ENCODE measurements around the gene ARHGAP22. TPM values are rescaled to one million over a fixed set of nuclear protein-coding genes. Genes with fewer than 3 reads are reported as not detected.

The ARHGAP22 gene
- total RNA-seq, 3 donors from 2014 or later = 2.6 to 8.2 (median 4.8) TPM

DNA sequence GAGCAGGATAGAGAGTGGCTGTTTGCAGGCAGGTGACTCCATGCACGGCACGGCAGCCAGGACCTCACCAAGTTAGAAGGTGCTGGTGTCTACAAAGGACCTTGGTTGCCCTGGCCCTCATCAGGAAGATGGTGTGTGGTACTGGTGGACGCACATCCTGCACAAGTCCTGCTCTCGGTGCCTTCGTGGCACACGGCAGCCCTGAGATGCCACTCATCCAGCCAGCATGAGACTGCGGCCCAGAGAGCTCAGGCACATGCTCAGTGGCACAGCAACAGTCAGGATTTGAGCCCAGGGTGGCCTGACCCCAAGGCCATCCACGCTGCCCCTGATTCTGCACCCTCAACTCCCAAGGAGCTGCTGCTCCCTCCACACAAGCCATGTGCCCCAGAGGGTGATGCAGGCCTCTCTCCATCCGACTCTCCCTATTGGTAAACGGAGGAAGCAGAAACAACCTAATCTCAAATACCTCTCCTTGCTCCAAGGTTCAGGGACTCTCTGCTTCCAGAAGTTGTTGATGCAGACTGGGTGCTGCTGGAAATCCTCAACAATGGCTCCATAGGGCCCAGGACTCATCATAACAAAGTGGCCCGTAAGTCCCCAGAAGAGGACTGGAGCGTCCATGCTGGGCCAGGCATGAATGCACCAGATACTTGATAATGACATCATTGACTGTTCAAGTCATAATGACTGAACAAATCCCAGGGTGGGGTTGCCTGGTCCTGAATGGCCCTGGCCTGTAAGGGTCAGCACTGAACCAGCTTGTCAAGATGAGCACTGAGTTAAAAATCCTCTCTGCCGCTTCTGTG is 93.6 kb downstream of the ARHGAP22 start:
- Histone ChIP-seq H3K4me3 (no peak overlapping the region), H3K27ac (no peak overlapping the region), H3K4me1 (no peaks in the 10 kb centered on the region), H3K36me3 (no peaks in the 10 kb centered on the region), H3K9me3 (peaks cover 0 to 15% of the 10 kb centered on the region in 2 donors), H3K27me3 (no peaks in the 10 kb centered on the region)
- no peak for DNase-seq (ENCODE audit: low spot score in 2 of 2)
- TF ChIP-seq, protein P1, sequence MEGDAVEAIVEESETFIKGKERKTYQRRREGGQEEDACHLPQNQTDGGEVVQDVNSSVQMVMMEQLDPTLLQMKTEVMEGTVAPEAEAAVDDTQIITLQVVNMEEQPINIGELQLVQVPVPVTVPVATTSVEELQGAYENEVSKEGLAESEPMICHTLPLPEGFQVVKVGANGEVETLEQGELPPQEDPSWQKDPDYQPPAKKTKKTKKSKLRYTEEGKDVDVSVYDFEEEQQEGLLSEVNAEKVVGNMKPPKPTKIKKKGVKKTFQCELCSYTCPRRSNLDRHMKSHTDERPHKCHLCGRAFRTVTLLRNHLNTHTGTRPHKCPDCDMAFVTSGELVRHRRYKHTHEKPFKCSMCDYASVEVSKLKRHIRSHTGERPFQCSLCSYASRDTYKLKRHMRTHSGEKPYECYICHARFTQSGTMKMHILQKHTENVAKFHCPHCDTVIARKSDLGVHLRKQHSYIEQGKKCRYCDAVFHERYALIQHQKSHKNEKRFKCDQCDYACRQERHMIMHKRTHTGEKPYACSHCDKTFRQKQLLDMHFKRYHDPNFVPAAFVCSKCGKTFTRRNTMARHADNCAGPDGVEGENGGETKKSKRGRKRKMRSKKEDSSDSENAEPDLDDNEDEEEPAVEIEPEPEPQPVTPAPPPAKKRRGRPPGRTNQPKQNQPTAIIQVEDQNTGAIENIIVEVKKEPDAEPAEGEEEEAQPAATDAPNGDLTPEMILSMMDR (IDR thresholded peaks at IDR 0.05) = no peak
- TF ChIP-seq POLR2AphosphoS5 (IDR thresholded peaks at IDR 0.05) (no peak), POLR2A (IDR thresholded peaks at IDR 0.05) (no peak)
- intact Hi-C loops (cut with DNase I; ENCODE audit: low total_unique reads) = no loop called here

DNA sequence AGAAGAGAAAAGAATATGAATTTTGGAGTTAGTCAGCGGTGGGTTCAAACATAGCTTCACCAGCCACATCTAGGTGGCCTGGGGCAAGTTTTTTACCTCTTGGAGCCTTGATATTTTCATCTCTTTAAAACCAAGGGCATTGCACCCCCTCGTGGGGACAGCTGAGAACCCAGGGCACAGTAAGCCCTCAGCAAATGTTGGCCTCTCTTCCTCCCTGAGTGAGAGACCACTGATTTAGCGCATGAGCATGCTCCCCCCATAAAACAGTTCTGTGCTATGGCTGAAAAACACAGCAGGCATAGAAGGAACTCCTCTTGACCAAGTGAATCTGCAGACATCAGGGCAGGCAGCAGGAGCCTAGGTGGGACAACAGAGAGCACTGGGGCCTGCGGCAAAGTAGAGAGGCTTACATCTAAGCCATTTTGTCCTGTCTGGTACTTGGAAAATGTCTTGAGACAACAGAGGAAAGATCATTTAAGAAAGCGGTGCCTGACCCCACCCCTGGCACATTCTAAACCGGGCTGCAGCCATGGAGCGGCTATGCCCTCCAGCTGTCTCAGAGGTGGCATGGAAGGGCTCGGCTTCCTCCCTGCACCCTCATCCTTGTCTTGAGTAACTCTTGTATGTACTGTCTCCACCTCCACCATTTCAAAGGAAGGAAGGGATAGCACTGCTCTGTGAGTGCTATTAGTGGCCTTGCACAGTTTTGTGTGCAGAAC is 94.7 kb downstream of the ARHGAP22 start:
- no peaks in the 10 kb centered on the region for H3K36me3 ChIP-seq
- H3K27ac ChIP-seq = no peak overlapping the region
- DNase-seq (ENCODE audit: low spot score in 2 of 2) = no peak
- H3K9me3 ChIP-seq = peaks cover 0 to 9% of the 10 kb centered on the region in 2 donors
- no peaks in the 10 kb centered on the region for H3K27me3 ChIP-seq
- H3K4me3 ChIP-seq = no peak overlapping the region
- intact Hi-C loops (cut with DNase I; ENCODE audit: low total_unique reads) = no loop called here
- TF ChIP-seq POLR2A (IDR thresholded peaks at IDR 0.05) = no peak
- no peak for TF ChIP-seq POLR2AphosphoS5 (IDR thresholded peaks at IDR 0.05)
- TF ChIP-seq, protein P1 (IDR thresholded peaks at IDR 0.05) = no peak
- no peaks in the 10 kb centered on the region for H3K4me1 ChIP-seq

DNA sequence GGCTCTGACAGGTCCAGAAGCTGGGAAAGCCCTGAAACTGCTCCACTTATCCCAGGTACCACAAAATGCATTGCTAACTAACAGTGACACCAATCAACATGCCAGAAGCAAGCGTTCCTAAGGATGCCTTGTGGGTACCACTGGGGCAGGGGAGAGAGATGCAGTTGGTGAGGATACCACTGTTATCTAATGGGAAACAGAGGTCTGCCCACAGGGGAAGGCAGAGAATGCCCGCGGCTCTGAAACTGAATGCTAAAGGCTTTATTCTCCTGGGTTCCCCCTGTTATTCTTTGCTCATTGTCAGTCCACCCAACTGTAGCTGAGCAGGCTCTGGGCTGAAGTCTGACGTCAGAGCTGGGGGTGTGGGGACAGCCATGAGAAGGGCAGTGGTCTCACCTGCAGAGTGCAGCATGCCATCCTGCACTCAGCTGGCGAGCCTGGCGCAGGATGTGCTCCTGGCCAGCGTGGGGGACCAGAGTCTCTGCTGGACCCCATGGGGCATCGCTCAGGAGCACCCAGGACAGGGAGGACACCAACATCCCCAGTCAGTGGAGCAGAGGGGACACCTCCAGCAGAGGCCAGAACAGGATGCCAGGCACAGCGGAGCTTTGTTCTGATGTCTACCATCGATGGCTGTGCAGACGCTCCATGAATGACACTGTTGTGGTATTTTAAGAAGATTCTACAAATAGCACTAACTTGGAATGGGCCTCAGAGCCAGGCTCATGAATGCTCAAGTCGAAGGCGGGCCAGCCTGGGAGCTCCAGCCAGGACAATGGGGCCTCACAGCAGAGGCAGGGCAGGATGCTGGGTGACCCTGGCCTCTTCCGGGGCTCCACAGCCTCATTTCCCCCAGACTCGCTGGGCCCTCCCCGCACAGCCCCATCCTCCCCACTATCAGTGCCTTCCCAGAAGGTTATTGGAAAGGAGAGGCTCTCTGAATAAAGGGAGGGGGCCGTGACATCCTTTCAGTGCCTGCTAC is 95.8 kb downstream of the ARHGAP22 start:
- Histone ChIP-seq H3K36me3 (no peaks in the 10 kb centered on the region), H3K27ac (no peak overlapping the region), H3K4me1 (no peaks in the 10 kb centered on the region), H3K9me3 (peaks cover 0 to 2% of the 10 kb centered on the region in 2 donors), H3K27me3 (no peaks in the 10 kb centered on the region), H3K4me3 (no peak overlapping the region)
- no peak for DNase-seq (ENCODE audit: low spot score in 2 of 2)
- intact Hi-C loops (cut with DNase I; ENCODE audit: low total_unique reads) = no loop called here
- TF ChIP-seq POLR2AphosphoS5 (IDR thresholded peaks at IDR 0.05) (no peak), POLR2A (IDR thresholded peaks at IDR 0.05) (no peak)
- TF ChIP-seq, protein P1 (IDR thresholded peaks at IDR 0.05) = no peak

DNA sequence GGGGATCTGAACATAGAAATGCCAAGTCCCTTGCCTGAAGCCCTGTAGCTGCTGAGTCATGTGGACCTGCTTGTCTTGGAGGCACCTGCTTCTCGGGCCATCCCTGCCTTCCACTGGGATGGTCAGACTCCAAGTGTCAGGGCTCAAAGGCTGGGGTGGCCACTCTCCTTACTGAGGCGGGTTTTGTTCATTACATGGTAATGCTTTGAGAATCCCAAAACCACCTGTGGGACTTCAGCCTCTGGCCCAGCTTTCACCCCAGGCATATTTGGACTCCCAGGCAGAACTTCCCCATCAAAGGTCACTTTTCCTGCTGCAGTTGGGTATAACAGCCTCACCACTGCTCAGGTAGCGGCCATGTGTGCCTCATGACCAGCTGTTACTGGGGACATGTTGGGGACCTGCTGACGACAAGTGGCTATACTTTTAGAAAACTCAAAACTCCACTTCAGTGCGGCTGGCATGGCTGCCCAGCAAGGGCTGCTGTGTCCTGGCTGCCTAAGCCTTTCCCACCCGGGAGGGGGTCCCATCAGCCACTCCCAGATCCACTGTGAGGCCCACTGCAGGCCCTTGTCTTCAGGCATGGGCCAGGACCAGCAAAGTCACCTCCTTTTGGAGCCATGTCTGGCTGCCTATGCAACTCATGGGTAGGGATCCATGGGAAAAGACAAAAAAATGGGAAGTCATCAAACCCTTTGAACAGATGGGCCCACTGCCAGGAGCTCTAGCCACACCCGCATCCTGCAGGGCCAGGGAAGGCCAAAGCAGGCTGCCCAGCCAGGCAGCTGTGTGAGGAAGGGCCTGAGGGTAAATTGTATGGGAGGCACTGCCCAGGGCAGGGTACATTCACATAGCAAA is 96.7 kb downstream of the ARHGAP22 start:
- no peak for TF ChIP-seq POLR2A (IDR thresholded peaks at IDR 0.05)
- no peaks in the 10 kb centered on the region for H3K36me3 ChIP-seq
- H3K4me3 ChIP-seq = no peak overlapping the region
- no peaks in the 10 kb centered on the region for H3K9me3 ChIP-seq
- no peaks in the 10 kb centered on the region for H3K4me1 ChIP-seq
- intact Hi-C loops (cut with DNase I; ENCODE audit: low total_unique reads) = no loop called here
- no peaks in the 10 kb centered on the region for H3K27me3 ChIP-seq
- no peak for DNase-seq (ENCODE audit: low spot score in 2 of 2)
- no peak overlapping the region for H3K27ac ChIP-seq
